Endometrium (tissue), 2 donors: ENCODE measurements around the gene TRPV6.

Source experiments
- FAIRE-seq: peaks from 2 replicates; lab custom pipeline; 2012; peaks lifted over from hg19 to GRCh38; lab: Jason Lieb, UNC
- donor health status: control.
- donor health status: control.

The TRPV6 gene

GRCh38 chr7:142868188-142868985, 17.2 kb downstream of the TRPV6 start:
- FAIRE-seq = no peak

- no peak for FAIRE-seq
Measured at GRCh38 chr7:142867398-142868187, 18.0 kb downstream of the TRPV6 start.

- no peak for FAIRE-seq
Measured at GRCh38 chr7:142867097-142867378, 18.5 kb downstream of the TRPV6 start.

- FAIRE-seq = no peak
Measured at GRCh38 chr7:142866361-142867096, 19.0 kb downstream of the TRPV6 start.

GRCh38 chr7:142865766-142866165, 19.8 kb downstream of the TRPV6 start:
- no peak for FAIRE-seq

- no peak for FAIRE-seq
Measured at GRCh38 chr7:142864980-142865747, 20.4 kb downstream of the TRPV6 start.

GRCh38 chr7:142863891-142864685, 21.5 kb downstream of the TRPV6 start:
- FAIRE-seq = no peak

- FAIRE-seq = no peak
Measured at GRCh38 chr7:142862786-142863400, 22.7 kb downstream of the TRPV6 start.

- no peak for FAIRE-seq
Measured at GRCh38 chr7:142862351-142862750, 23.2 kb downstream of the TRPV6 start.

- no peak for FAIRE-seq
Measured at GRCh38 chr7:142860968-142861367, 24.6 kb downstream of the TRPV6 start.

- no peak for FAIRE-seq
Measured at GRCh38 chr7:142859829-142860228, 25.7 kb downstream of the TRPV6 start.

GRCh38 chr7:142859411-142859810, 26.1 kb downstream of the TRPV6 start:
- FAIRE-seq = no peak

- no peak for FAIRE-seq
Measured at GRCh38 chr7:142857625-142858024, 27.9 kb downstream of the TRPV6 start.

GRCh38 chr7:142856565-142857245, 28.8 kb downstream of the TRPV6 start:
- no peak for FAIRE-seq

GRCh38 chr7:142855756-142856564, 29.6 kb downstream of the TRPV6 start:
- no peak for FAIRE-seq

- FAIRE-seq = no peak
Measured at GRCh38 chr7:142855114-142855743, 30.3 kb downstream of the TRPV6 start.

- FAIRE-seq = no peak
Measured at GRCh38 chr7:142854372-142855113, 31.0 kb downstream of the TRPV6 start, which contains the start of gene EPHB6. Gene EPHB6 (plus strand): TSS chr7:142855076. CDS start chr7:142863228, 8,152 bp downstream.

- no peak for FAIRE-seq
Measured at GRCh38 chr7:142853739-142854371, 31.7 kb downstream of the TRPV6 start.
